HS-5 (cell line): ENCODE results near the gene GNAO1.

ENCODE experiments used
- DNase-seq: peaks from one replicate; pipeline ENCODE4 v3.0.0-alpha.2; 2012; ENCODE audit warnings: low read depth

The GNAO1 gene

GRCh38 chr16:56191156-56191815, at the start of gene GNAO1:
Gene GNAO1, plus strand, starts transcription at chr16:56191489. Its CDS starts 747 bp downstream, at chr16:56192236.
- DNase-seq: no peak

DNA sequence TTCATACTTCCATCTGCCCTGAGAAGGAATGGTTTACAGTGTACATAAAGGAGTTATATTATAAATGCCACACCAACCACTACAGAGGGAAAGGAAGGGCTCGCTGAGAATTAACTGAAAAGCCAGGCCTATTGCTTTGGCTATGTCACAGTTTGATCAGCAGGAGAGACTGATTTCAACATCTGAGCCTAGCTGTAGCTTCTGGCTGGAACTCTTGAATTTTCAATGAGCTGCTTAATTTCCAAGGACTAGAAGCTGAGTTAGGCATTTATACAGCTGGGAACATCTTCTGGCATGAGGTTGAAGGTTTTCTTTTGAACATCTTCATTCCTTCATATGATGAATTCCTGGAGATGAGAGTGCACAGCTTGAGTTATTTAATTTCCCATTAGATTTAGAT, 47.6 kb upstream of the GNAO1 start:
- DNase-seq: no peak

- DNase-seq: no peak
Observed at GRCh38 chr16:56145369-56145768, 45.9 kb upstream of the GNAO1 start.

GRCh38 chr16:56151621-56152020, 39.7 kb upstream of the GNAO1 start:
- DNase-seq: no peak

DNA sequence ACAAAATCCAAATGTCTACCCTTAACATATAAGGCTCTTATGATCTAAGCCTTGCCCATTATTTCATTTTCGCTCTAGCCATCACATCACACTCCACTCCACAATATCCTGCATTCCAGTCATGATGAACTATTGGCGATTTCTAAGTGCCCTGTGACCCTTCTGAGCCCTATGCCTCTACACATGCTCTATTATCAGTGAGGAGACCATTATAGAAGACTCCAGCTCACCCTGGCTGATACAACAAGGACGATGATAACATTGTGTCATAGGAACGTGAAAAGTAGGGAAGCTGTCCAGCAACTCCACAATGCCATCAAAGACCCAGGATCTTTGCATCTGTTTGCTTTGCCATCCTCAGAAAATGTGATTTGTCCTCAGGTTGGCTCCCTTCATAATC, 29.6 kb upstream of the GNAO1 start:
- DNase-seq: no peak

DNA sequence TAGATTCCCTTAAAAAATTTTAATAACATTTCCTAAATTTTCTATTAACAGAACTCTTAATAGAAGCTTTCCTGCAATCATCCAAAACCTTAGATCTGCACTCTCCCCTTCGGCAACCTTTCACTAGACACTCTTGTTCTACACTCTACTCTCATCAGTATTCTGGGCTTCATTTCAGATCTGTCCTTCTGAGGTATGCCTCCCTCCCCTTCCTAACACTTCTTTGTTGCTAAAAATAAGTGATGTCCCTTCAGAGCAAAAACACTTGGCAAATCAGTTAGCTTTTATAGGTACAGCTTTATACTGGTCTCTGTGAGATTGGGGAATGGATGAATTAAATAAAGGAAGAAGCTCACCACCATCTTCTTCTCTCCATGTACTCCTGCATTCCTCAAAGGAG, 28.2 kb upstream of the GNAO1 start:
- DNase-seq: no peak

DNA sequence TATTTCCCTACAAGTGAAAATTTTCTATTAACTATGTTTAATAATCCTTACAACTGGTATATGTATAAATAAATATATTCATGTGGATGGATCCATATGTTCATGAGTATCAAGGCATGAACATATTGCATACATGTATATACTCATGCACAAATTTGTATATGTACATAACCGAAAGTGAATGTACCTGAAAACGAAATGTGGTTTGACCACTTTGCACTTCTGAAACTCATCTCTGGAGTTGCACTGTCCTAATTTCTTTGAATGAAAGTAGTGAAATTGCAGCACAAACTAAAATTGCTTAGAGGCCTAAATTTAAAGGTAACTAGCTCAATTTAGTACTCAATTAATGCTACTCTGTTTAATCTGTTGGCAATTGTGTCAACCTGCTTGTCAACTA, 27.4 kb upstream of the GNAO1 start:
- no peak for DNase-seq

DNA sequence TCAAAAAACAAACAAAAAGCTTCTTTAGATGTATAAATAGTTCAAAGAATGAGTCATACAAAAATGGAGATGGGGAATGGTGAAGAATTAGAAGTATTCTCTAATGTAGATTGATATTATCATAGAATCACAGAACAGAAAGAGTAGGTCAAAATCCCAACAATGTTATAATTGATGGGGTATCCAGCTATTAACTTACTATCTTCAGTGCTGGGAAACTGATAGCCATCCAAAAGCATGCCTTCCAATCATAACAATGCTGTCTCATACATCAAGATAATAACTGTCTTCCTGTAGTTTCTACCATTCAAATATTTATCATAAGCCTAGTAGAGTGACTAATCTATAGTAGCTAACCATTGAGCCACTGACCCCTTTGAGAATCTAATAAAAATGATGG, 26.7 kb upstream of the GNAO1 start:
- DNase-seq: no peak

DNA sequence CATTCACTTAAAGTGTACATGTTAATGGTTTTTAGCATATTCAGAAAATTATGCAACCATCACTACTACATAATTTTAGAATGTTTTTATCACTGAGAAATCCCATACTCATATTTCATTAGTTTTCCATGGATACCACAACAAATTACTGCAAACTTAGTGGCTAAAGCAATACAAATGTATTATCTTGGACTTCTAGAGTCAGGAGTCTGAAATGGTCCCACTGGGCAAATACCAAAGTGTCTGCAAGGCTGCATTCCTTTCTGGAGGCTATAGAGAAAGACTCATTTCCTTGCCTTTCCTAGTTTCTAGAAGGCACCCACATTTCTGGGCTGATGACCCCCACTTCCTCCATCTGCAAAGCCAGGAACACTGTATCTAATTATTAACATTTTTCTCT, 16.9 kb upstream of the GNAO1 start:
- no peak for DNase-seq

- no peak for DNase-seq
Observed at GRCh38 chr16:56181401-56181800, 9.9 kb upstream of the GNAO1 start.

GRCh38 chr16:56183266-56183665, 8.0 kb upstream of the GNAO1 start:
- no peak for DNase-seq

- no peak for DNase-seq
Observed at GRCh38 chr16:56190048-56190676, 1.1 kb upstream of the GNAO1 start.

DNA sequence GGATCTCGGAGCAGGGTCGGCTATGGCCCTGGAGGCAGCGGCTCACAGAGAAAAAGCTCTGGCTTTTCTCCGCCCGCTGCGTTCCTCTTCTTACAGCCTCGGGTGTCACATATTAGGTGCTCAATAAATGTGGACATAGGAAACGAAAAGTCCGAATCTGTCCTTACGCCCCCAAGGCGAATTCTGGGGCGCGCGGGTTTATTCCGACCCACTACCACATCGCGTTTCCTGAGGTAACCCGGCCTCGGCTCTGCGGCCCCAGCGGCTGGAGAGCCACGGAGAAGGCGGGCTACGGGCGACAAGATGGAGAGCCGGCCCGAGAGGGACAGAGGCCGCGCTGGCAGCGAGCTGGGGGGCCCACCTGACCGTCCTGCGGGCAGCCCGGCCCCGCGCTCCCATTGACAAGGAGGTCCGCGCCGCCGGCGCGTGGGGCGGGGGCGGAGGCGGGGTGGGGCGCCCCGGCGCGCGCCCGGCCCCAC, 573 bp upstream of the GNAO1 start:
- DNase-seq: no peak

DNA sequence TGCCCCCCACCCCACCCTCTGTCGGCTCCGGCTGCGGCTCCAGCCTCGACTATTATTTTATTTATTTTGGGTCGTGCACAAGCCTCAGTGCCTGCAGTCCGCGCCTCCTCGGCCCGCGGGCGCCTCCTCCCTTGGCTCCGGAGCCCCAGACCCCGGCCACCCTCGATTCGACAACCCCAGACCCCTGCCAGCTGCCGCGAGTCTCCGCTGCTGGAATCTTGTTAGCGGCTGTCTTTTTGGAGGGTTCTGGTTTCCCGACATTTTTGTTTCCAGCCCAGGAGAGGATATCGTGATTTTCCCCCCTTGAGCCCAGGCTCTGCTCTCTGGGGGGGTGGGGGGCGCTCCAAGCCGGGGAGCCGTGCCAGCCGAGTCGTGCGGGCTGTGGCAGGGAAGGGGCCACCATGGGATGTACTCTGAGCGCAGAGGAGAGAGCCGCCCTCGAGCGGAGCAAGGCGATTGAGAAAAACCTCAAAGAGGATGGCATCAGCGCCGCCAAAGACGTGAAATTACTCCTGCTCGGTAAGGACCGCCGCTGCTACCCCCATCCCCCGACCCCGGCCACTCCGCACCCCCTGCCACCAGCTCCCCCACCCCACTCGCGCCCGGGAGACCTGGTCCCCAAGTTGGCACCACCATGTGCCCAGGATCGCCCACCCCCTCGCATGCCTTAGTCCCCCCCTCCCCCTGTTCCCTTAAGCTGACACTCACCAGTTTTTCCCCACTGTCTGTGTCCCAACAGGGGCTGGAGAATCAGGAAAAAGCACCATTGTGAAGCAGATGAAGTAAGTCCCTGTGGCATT, 746 bp downstream of the GNAO1 start:
- DNase-seq: no peak

DNA sequence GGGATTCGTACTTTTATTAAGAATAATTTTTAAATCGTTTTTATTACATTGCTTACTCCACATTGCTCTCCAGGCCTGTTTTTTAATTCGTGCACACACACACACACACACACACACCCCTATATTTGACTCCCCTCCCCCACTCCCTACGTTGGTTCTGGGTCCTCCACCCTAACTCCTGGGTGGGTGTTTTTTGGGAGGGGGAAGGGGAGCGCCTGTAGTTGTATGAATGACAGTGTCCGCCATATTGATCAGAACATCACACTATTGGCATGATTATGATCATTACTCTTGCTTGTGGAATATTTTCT, 1.3 kb downstream of the GNAO1 start:
- no peak for DNase-seq

GRCh38 chr16:56192986-56193945, 2.0 kb downstream of the GNAO1 start:
- DNase-seq: no peak

- no peak for DNase-seq
Observed at GRCh38 chr16:56193951-56194726, 2.9 kb downstream of the GNAO1 start.

GRCh38 chr16:56195151-56195550, 3.9 kb downstream of the GNAO1 start:
- DNase-seq: no peak

GRCh38 chr16:56196381-56196780, 5.1 kb downstream of the GNAO1 start:
- no peak for DNase-seq

GRCh38 chr16:56197192-56197992, 6.1 kb downstream of the GNAO1 start:
- DNase-seq: no peak
